SK-N-SH (cell line): ENCODE data around the gene CBFA2T2.

ENCODE experiments used
- CHD2 ChIP-seq: fragments of 150-350 bp; IDR thresholded peaks from 2 replicates; pipeline ENCODE4 v1.6.1; 2018; ENCODE audit warnings: low read length; ENCODE audit not compliant: partially characterized antibody
- CTCF ChIP-seq: fragments of 200-600 bp; sonication (generic); IDR thresholded peaks from 2 replicates; pipeline ENCODE4 v1.6.1; 2017; ENCODE audit warnings: antibody characterized with exemption, mild to moderate bottlenecking, moderate library complexity
- EP300 ChIP-seq, 2 experiments: IDR thresholded peaks; 2 replicates each; pipeline versions ENCODE4 v1.4.0 to v1.6.1; 2012; ENCODE audit warnings: borderline replicate concordance in 1 of 2, low read depth in 1 of 2, low read length in 1 of 2
- EZH2phosphoT487 ChIP-seq: fragments of 200-600 bp; sonication (generic); IDR thresholded peaks from 2 replicates; pipeline ENCODE4 v1.6.1; 2017; ENCODE audit warnings: low read depth, mixed run types, mild to moderate bottlenecking, antibody characterized with exemption, moderate library complexity, borderline replicate concordance
- FOXM1 ChIP-seq: IDR thresholded peaks from 2 replicates; pipeline ENCODE4 v1.4.0; 2012; ENCODE audit warnings: low read depth, mild to moderate bottlenecking
- JUND ChIP-seq: IDR thresholded peaks from 2 replicates; pipeline ENCODE4 v1.4.0; 2012
- POLR2AphosphoS5 ChIP-seq: IDR thresholded peaks from 2 replicates; pipeline ENCODE4 v1.6.1; 2012; ENCODE audit warnings: low read depth, low read length
- RAD21 ChIP-seq: IDR thresholded peaks from 2 replicates; pipeline ENCODE4 v1.6.1; 2012; ENCODE audit warnings: mild to moderate bottlenecking, low read length
- RXRA ChIP-seq: IDR thresholded peaks from 2 replicates; pipeline ENCODE4 v1.4.0; 2012; ENCODE audit warnings: low read depth, mild to moderate bottlenecking, borderline replicate concordance
- SIN3A ChIP-seq: IDR thresholded peaks from 2 replicates; pipeline ENCODE4 v1.6.1; 2012; ENCODE audit warnings: low read depth, mild to moderate bottlenecking, low read length, moderate library complexity, borderline replicate concordance
- TAF1 ChIP-seq: IDR thresholded peaks from 2 replicates; pipeline ENCODE4 v1.6.1; 2012; ENCODE audit warnings: low read depth, mild to moderate bottlenecking, low read length, moderate library complexity, borderline replicate concordance
- YY1 ChIP-seq: IDR thresholded peaks from 2 replicates; pipeline ENCODE4 v1.4.0; 2012; ENCODE audit warnings: low read depth, mild to moderate bottlenecking

DNA sequence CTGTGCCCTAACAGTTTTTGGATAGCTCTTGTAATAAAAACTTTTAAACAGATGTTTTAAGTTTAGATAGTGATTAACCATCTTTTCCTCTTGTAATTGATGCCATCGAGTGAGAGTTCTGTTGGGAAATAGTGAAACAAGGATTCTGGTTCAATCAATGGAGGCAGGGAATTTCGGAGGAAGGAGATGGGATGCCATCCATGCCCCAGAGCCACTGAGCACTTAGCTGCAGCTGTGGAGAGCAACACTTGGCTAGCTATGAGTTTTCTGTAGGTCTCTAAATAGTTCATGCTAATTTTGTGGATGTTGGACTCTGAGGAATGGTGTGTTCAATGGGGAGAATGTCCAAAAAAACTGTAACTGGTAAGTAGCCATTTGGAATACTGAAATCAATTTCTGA lies 16.7 kb downstream of the CBFA2T2 start:
- TF ChIP-seq CTCF = no peak
- TF ChIP-seq FOXM1 = no peak
- no peak for TF ChIP-seq RXRA
- TF ChIP-seq POLR2AphosphoS5 = no peak
- TF ChIP-seq TAF1 = no peak
- TF ChIP-seq YY1 = no peak
- no peak for TF ChIP-seq EP300 (IDR thresholded peaks at IDR 0.05; ENCODE audit: borderline replicate concordance in 1 of 2, low read depth in 1 of 2, low read length in 1 of 2)
- TF ChIP-seq CHD2 = no peak
- TF ChIP-seq EZH2phosphoT487 = no peak
- no peak for TF ChIP-seq SIN3A
- TF ChIP-seq RAD21 = no peak
- TF ChIP-seq JUND = no peak
